Esophagus muscularis mucosa (tissue), 4 donors: ENCODE measurements around the gene ZNF516. TPM values are rescaled to one million over a fixed set of nuclear protein-coding genes. Genes with fewer than 3 reads are reported as not detected.

Source experiments
- DNase-seq: peaks from one replicate; pipeline ENCODE4 v3.0.0-alpha.2; 2017; ENCODE audit errors: extremely low spot score
- H3K27ac ChIP-seq, 4 donors: fragments of 200-600 bp; sonication (generic); replicated peaks in 1 of 4; 1 replicate in 3 of 4; 2 replicates in 1 of 4; pipeline ENCODE4 v1.5.1; 2016 to 2019; ENCODE audit warnings: mild to moderate bottlenecking in 1 of 4
- H3K27me3 ChIP-seq, 4 donors: fragments of 200-600 bp; sonication (generic); one replicate each; pipeline versions ENCODE4 v1.5.1 to v1.6.0; 2016 to 2019
- H3K36me3 ChIP-seq, 4 donors: fragments of 200-600 bp; sonication (generic); one replicate each; pipeline ENCODE4 v1.5.1; 2016 to 2019
- H3K4me1 ChIP-seq, 4 donors: fragments of 200-600 bp; sonication (generic); one replicate each; pipeline ENCODE4 v1.5.1; 2016 to 2019
- H3K4me3 ChIP-seq, 4 donors: fragments of 200-600 bp; sonication (generic); 1 replicate in 2 of 4; 2 replicates in 2 of 4; pipeline ENCODE4 v1.5.1; 2016 to 2019; ENCODE audit warnings: mild to moderate bottlenecking in 4 of 4, moderate library complexity in 1 of 4
- H3K9me3 ChIP-seq, 4 donors: fragments of 200-600 bp; sonication (generic); 1 replicate in 3 of 4; 2 replicates in 1 of 4; pipeline ENCODE4 v1.5.1; 2016 to 2019
- EP300 ChIP-seq: sonication (generic); formaldehyde crosslinking; IDR thresholded peaks from one replicate; pipeline ENCODE4 v1.6.1; 2017; ENCODE audit warnings: antibody characterized with exemption
- POLR2A ChIP-seq: fragments of 450-650 bp; IDR thresholded peaks from one replicate; pipeline ENCODE4 v1.6.1; 2017; ENCODE audit warnings: antibody characterized with exemption, moderate library complexity, mild to moderate bottlenecking, low read depth
- POLR2AphosphoS5 ChIP-seq, 2 donors: sonication (generic); formaldehyde crosslinking; IDR thresholded peaks; one replicate each; pipeline ENCODE4 v1.6.1; 2017; ENCODE audit warnings: antibody characterized with exemption in 2 of 2
- WGBS: methylation state at CpG from one replicate; pipeline ENCODE4 v1.1.5; 2018; 5-methylcytosine and 5-hydroxymethylcytosine counted together
- intact Hi-C: fragments of 100-400 bp; cut with DNase I; formaldehyde crosslinking; loops from one replicate; pipeline ENCODE4 v1.15.1; 2023
- total RNA-seq, 4 donors: library from RNA; depleted of rRNA; stranded (reverse); fragments of >200 nt; gene quantifications; one replicate each; pipeline versions ENCODE4 v1.1.0 to v1.2.1, GENCODE V29; 2016
- TF ChIP-seq, protein P1 (sequence below), 3 experiments: fragments of 200-600 bp in 2 of 3; fragments of 450-650 bp in 1 of 3; sonication (generic) in 2 of 3; IDR thresholded peaks; one replicate each; pipeline ENCODE4 v1.5.1; 2017 to 2019; ENCODE audit warnings: antibody characterized with exemption in 3 of 3, mild to moderate bottlenecking in 2 of 3, moderate library complexity in 1 of 3

The ZNF516 gene
- total RNA-seq, 4 donors from 2014 or later, result 28.5 to 44.9 (median 35.8) TPM

DNA sequence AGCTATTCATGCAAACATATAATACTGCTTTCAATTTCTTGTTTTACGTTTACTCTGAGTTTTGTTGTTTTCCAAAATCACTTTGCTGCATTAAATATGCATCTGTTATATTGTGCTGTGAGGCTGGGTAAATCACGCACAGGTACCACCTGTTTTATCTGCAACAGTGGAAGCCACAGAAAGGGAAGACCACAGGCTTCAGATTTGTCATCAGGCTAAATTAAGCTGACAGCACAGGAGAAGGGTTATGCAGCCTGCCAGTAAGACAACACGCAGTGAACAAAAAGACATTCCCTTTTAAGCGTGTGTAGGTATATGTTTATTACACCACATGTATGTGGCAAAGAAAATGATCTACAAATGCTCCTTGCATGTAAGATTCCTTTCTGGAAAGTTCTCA lies 38.2 kb downstream of the ZNF516 start:
- DNase-seq, result no peak
- WGBS, result 76% methylated on average over 4 of the region's 4 CpGs
- H3K4me1 ChIP-seq, result peaks cover 33 to 92% (median 77%) of the 10 kb centered on the region in 4 donors

DNA sequence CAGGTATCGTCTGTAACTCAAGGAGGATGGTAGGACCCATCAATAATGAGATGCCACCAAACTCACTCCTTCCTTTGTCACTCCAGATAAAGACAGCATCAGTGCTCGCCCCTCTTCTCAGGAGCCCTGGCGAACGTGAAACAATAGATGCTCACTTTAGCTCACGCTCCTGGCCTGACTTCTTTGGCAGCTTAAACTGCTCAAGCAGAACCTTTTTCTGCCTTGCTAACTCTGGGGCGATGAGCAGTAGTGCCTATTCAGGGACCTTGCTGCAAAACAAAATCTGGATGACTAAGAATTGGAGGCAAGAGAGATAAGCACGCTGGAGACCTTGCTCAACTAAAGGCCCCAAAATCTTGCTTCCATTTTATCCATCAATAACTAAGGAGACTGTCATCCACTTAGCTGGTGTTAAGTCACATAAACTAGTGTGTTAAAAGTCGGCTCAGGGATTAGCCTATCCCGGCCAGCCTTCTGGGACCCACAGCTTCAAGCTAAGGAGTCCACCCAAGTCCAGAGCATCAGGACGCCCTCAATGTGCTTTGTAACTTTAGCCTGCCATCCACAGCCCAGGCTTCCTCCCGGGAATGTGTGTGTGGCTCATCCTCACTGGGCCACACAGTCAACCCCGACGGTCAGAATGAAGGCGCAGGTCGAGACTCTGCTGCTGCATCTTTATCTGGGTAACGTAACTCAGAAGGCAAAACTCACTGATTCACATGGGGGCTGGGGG lies 38.9 kb downstream of the ZNF516 start:
- Histone ChIP-seq H3K36me3 (peaks cover 0 to 10% (median 0%) of the 10 kb centered on the region in 4 donors), H3K4me1 (peaks cover 36 to 97% (median 82%) of the 10 kb centered on the region in 4 donors), H3K27ac (peak overlapping the region in 1 of 4 donors; percentile 55), H3K9me3 (no peaks in the 10 kb centered on the region), H3K4me3 (no peak overlapping the region), H3K27me3 (no peaks in the 10 kb centered on the region)
- 84% methylated on average over 16 of the region's 16 CpGs for WGBS
- no peak for DNase-seq
- TF ChIP-seq POLR2AphosphoS5 (IDR thresholded peaks at IDR 0.05) (no peak), POLR2A (no peak), EP300 (no peak)
- TF ChIP-seq, protein P1, sequence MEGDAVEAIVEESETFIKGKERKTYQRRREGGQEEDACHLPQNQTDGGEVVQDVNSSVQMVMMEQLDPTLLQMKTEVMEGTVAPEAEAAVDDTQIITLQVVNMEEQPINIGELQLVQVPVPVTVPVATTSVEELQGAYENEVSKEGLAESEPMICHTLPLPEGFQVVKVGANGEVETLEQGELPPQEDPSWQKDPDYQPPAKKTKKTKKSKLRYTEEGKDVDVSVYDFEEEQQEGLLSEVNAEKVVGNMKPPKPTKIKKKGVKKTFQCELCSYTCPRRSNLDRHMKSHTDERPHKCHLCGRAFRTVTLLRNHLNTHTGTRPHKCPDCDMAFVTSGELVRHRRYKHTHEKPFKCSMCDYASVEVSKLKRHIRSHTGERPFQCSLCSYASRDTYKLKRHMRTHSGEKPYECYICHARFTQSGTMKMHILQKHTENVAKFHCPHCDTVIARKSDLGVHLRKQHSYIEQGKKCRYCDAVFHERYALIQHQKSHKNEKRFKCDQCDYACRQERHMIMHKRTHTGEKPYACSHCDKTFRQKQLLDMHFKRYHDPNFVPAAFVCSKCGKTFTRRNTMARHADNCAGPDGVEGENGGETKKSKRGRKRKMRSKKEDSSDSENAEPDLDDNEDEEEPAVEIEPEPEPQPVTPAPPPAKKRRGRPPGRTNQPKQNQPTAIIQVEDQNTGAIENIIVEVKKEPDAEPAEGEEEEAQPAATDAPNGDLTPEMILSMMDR (IDR thresholded peaks at IDR 0.05), result no peak
- intact Hi-C loops, result no loop called here

More for the DNA sequence above, 38.2 kb downstream of the ZNF516 start:
- TF ChIP-seq POLR2AphosphoS5 (IDR thresholded peaks at IDR 0.05), result no peak
- TF ChIP-seq EP300, result no peak
- TF ChIP-seq POLR2A, result no peak
- TF ChIP-seq, protein P1 (IDR thresholded peaks at IDR 0.05), result no peak
- Histone ChIP-seq H3K9me3 (no peaks in the 10 kb centered on the region), H3K27ac (peak overlapping the region in 1 of 4 donors; percentile 55), H3K27me3 (no peaks in the 10 kb centered on the region), H3K36me3 (peaks cover 0 to 16% (median 4%) of the 10 kb centered on the region in 4 donors), H3K4me3 (no peak overlapping the region)
- intact Hi-C loops, result no loop called here

DNA sequence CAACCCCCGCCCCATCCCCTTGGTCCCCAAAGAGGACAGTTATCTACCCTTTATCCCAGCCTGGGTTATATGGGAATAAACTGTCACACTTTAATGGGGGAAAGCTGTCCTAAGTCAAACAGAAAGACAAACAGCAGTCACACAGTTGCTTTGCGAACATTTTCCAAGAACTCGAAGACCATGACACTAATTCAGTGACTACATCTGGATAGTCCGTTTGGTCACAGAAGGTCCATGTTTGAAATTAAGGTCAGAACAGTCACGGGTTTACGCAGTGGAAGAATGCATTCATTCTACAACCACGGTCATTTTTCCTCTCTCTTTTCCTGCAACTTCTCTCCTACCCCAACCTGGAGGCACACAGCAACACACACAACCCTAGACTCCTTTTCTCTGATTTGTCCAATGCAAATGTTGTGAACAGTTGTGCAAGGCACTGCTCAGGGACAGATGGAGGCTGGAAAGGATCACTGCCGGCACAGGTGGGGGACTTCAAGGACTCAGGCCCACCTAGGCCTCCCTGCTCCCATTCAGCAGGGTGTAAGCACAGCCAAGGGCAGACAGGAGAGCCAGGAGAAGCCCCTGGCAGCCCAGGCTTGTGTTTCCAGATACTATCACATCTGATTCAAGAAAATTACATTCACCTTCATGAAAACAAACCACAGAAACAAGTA lies 39.9 kb downstream of the ZNF516 start:
- peak in 1 of 2 donors; percentile 13 for TF ChIP-seq POLR2AphosphoS5 (IDR thresholded peaks at IDR 0.05)
- TF ChIP-seq, protein P1 (IDR thresholded peaks at IDR 0.05), result no peak
- no peak for DNase-seq
- H3K27me3 ChIP-seq, result no peaks in the 10 kb centered on the region
- WGBS, result 55% methylated on average over 8 of the region's 8 CpGs
- H3K27ac ChIP-seq, result peak overlapping the region in 3 of 4 donors; percentile 18 to 55 (median 37)
- peaks cover 34 to 93% (median 78%) of the 10 kb centered on the region in 4 donors for H3K4me1 ChIP-seq
- intact Hi-C loops, result no loop called here
- peaks cover 0 to 8% (median 0%) of the 10 kb centered on the region in 4 donors for H3K36me3 ChIP-seq
- no peaks in the 10 kb centered on the region for H3K9me3 ChIP-seq
- no peak overlapping the region for H3K4me3 ChIP-seq

DNA sequence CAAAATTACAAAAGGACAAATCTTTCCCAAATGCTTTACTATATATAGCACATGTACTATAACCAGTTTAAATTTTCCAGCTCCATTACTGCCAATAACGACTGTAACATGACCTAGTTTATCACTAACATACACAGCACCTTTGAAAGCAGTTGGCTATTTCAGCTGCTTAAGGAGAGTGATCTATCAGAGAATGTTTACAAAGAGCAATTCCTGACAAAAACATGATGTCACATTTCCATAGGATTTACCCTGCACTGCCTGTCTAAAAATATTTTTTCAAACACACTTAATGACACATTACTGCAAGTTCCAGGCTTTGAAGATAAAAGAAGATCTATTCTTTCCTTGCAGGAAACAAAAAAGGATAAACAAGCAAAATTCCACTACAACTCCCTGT lies 40.6 kb downstream of the ZNF516 start:
- no peaks in the 10 kb centered on the region for H3K9me3 ChIP-seq

More for the DNA sequence above, 40.6 kb downstream of the ZNF516 start:
- peak overlapping the region in 3 of 4 donors; percentile 18 to 90 (median 37) for H3K27ac ChIP-seq
- TF ChIP-seq EP300, result no peak
- TF ChIP-seq POLR2AphosphoS5 (IDR thresholded peaks at IDR 0.05), result no peak
- no peak for TF ChIP-seq POLR2A
- TF ChIP-seq, protein P1 (IDR thresholded peaks at IDR 0.05), result no peak
- no peaks in the 10 kb centered on the region for H3K27me3 ChIP-seq
- intact Hi-C loops, result loop anchor here (5.0 kb wide), 1 partner anchor 33 kb away; no protein-coding TSS in a partner anchor
- no peak overlapping the region for H3K4me3 ChIP-seq
- 17% methylated on average over 1 of the region's 1 CpG for WGBS
- H3K4me1 ChIP-seq, result peaks cover 31 to 92% (median 78%) of the 10 kb centered on the region in 4 donors
- H3K36me3 ChIP-seq, result peaks cover 0 to 8% (median 0%) of the 10 kb centered on the region in 4 donors
- no peak for DNase-seq
